CD4-positive, alpha-beta T cell treated with Interleukin-12 subunit alpha and Interleukin-12 subunit beta, for 1 hour (primary cell): ENCODE data around the gene GPC5.
"Not testable (repeated sequence)": the region's sequence is repeated elsewhere in the genome, so short reads cannot be mapped to it uniquely, and the experiment has no call there.

ENCODE experiments used
- DNase-seq: peaks from one replicate; pipeline ENCODE4 v3.0.0-alpha.2; 2020

The GPC5 gene

GRCh38 chr13:91785431-91786119 lies 387.2 kb downstream of the GPC5 start:
- DNase-seq: no peak

GRCh38 chr13:91792054-91792453 lies 393.6 kb downstream of the GPC5 start:
- no peak for DNase-seq

- DNase-seq: no peak
These were observed 399.1 kb downstream of the GPC5 start for GRCh38 chr13:91797567-91797966.

GRCh38 chr13:91798338-91798737 lies 399.9 kb downstream of the GPC5 start:
- not testable (repeated sequence) for DNase-seq

- not testable (repeated sequence) for DNase-seq
These were observed 403.4 kb downstream of the GPC5 start for GRCh38 chr13:91801772-91802171.

- DNase-seq: no peak
These were observed 404.5 kb downstream of the GPC5 start for GRCh38 chr13:91802957-91803356.

GRCh38 chr13:91804724-91805123 lies 406.3 kb downstream of the GPC5 start:
- no peak for DNase-seq

- DNase-seq: no peak
These were observed 407.2 kb downstream of the GPC5 start for GRCh38 chr13:91805605-91806004.

- DNase-seq: no peak
These were observed 410.7 kb downstream of the GPC5 start for GRCh38 chr13:91809161-91809560.

GRCh38 chr13:91813253-91813652 lies 414.8 kb downstream of the GPC5 start:
- DNase-seq: no peak

GRCh38 chr13:91816263-91816807 lies 417.9 kb downstream of the GPC5 start:
- DNase-seq: no peak

GRCh38 chr13:91817250-91817649 lies 418.8 kb downstream of the GPC5 start:
- DNase-seq: no peak

- DNase-seq: no peak
These were observed 426.0 kb downstream of the GPC5 start for GRCh38 chr13:91824416-91824815.

- DNase-seq: no peak
These were observed 427.1 kb downstream of the GPC5 start for GRCh38 chr13:91825516-91825915.

GRCh38 chr13:91836553-91836952 lies 438.1 kb downstream of the GPC5 start:
- no peak for DNase-seq

GRCh38 chr13:91845612-91846011 lies 447.2 kb downstream of the GPC5 start:
- no peak for DNase-seq

- DNase-seq: no peak
These were observed 465.3 kb downstream of the GPC5 start for GRCh38 chr13:91863699-91864098.

- no peak for DNase-seq
These were observed 469.9 kb downstream of the GPC5 start for GRCh38 chr13:91868351-91868750.

GRCh38 chr13:91878491-91878890 lies 480.1 kb downstream of the GPC5 start:
- no peak for DNase-seq

- no peak for DNase-seq
These were observed 480.9 kb downstream of the GPC5 start for GRCh38 chr13:91879360-91879759.

- DNase-seq: no peak
These were observed 484.5 kb downstream of the GPC5 start for GRCh38 chr13:91882918-91883317.

- DNase-seq: no peak
These were observed 491.2 kb downstream of the GPC5 start for GRCh38 chr13:91889641-91890040.

GRCh38 chr13:91891141-91891540 lies 492.7 kb downstream of the GPC5 start:
- DNase-seq: no peak

GRCh38 chr13:91893040-91893439 lies 494.6 kb downstream of the GPC5 start:
- no peak for DNase-seq

- no peak for DNase-seq
These were observed 495.9 kb downstream of the GPC5 start for GRCh38 chr13:91894316-91894715.
